Gastroesophageal sphincter (tissue), 3 donors: ENCODE data around the gene DUSP23.

Experiments
- EP300 ChIP-seq: sonication (generic); formaldehyde crosslinking; IDR thresholded peaks from one replicate; pipeline ENCODE4 v1.6.1; 2017; ENCODE audit warnings: antibody characterized with exemption, mild to moderate bottlenecking
- POLR2A ChIP-seq, 2 donors: fragments of 450-650 bp; IDR thresholded peaks; one replicate each; pipeline ENCODE4 v1.6.1; 2017; ENCODE audit warnings: antibody characterized with exemption in 2 of 2, mild to moderate bottlenecking in 2 of 2, moderate library complexity in 1 of 2
- TF ChIP-seq, protein P1 (sequence below), 4 experiments: fragments of 200-600 bp in 2 of 4; fragments of 450-650 bp in 2 of 4; sonication (generic) in 1 of 4; IDR thresholded peaks; one replicate each; pipeline ENCODE4 v1.5.1; 2017 to 2019; ENCODE audit warnings: antibody characterized with exemption in 4 of 4, mild to moderate bottlenecking in 2 of 4, moderate library complexity in 2 of 4

DNA sequence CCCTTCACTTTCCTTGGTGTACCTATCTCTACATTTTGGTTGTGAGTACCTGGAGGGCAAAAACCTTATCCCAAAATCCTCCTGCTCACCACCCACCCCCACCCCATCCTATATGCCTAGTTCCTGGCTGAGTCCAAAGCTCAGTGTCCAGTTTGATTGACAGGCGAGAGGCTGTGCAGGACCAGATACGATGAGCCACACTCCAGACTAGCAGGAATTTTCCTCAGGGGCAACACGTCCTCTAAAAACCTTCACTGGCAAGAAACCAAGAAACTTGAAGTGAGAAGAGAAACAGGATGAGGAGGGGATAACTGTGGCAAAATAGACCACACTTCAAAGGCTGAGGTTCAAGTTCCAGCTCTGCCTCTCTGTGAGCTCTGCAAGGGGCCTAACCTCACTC, 44.8 kb downstream of the DUSP23 start:
- TF ChIP-seq, protein P1, sequence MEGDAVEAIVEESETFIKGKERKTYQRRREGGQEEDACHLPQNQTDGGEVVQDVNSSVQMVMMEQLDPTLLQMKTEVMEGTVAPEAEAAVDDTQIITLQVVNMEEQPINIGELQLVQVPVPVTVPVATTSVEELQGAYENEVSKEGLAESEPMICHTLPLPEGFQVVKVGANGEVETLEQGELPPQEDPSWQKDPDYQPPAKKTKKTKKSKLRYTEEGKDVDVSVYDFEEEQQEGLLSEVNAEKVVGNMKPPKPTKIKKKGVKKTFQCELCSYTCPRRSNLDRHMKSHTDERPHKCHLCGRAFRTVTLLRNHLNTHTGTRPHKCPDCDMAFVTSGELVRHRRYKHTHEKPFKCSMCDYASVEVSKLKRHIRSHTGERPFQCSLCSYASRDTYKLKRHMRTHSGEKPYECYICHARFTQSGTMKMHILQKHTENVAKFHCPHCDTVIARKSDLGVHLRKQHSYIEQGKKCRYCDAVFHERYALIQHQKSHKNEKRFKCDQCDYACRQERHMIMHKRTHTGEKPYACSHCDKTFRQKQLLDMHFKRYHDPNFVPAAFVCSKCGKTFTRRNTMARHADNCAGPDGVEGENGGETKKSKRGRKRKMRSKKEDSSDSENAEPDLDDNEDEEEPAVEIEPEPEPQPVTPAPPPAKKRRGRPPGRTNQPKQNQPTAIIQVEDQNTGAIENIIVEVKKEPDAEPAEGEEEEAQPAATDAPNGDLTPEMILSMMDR (IDR thresholded peaks at IDR 0.05) = no peak
- TF ChIP-seq EP300 = no peak
- no peak for TF ChIP-seq POLR2A (IDR thresholded peaks at IDR 0.05)
